K562 (cell line): ENCODE measurements around the gene IPO13. TPM values are rescaled to one million over a fixed set of nuclear protein-coding genes. Genes with fewer than 3 reads are reported as not detected.

Experiments
- CEBPB ChIP-seq: fragments of 450-650 bp; IDR thresholded peaks from 2 replicates; pipeline ENCODE4 v1.6.1; 2016; ENCODE audit warnings: missing genetic modification characterization, missing compliant biosample characterization
- CEBPG ChIP-seq, 3 experiments: fragments of 200-800 bp in 1 of 3; sonication (Bioruptor generic) in 1 of 3; sonication (generic) in 1 of 3; formaldehyde crosslinking in 1 of 3; IDR thresholded peaks in 2 of 3; conservative IDR thresholded peaks in 1 of 3; 2 replicates each; pipeline versions ENCODE4 v1.6.1 to v1.8.0; 2016 to 2022; ENCODE audit warnings: missing compliant biosample characterization in 2 of 3, missing genetic modification characterization in 2 of 3, mild to moderate bottlenecking in 1 of 3, missing genetic modification reagents in 1 of 3
- DEAF1 ChIP-seq: fragments of 450-650 bp; formaldehyde crosslinking; IDR thresholded peaks from 2 replicates; pipeline ENCODE4 v1.4.0; 2020; ENCODE audit warnings: mild to moderate bottlenecking, moderate library complexity
- EWSR1 ChIP-seq: fragments of 450-650 bp; IDR thresholded peaks from 2 replicates; pipeline ENCODE4 v1.6.1; 2018; ENCODE audit warnings: borderline replicate concordance, mild to moderate bottlenecking, low read depth, moderate library complexity; ENCODE audit not compliant: partially characterized antibody
- MAFG ChIP-seq: fragments of 450-650 bp; conservative IDR thresholded peaks from 2 replicates; pipeline ENCODE4 v1.6.1; 2016; ENCODE audit warnings: missing genetic modification characterization, missing compliant biosample characterization
- RBBP5 ChIP-seq: fragments of 200-600 bp; sonication (generic); IDR thresholded peaks from 2 replicates; pipeline ENCODE4 v1.6.1; 2012; ENCODE audit warnings: borderline replicate concordance, mild to moderate bottlenecking, low read length, control low read depth, inconsistent platforms; ENCODE audit not compliant: insufficient read depth, poor library complexity, severe bottlenecking
- STAT5A ChIP-seq: IDR thresholded peaks from 2 replicates; pipeline ENCODE4 v1.6.1; 2012; ENCODE audit warnings: low read length, inconsistent platforms, borderline replicate concordance
- ZNF707 ChIP-seq: fragments of 250-450 bp; sonication (Bioruptor Pico); conservative IDR thresholded peaks from 2 replicates; pipeline ENCODE4 v1.8.0; 2022; ENCODE audit warnings: inconsistent platforms, mild to moderate bottlenecking, moderate library complexity
- ZSCAN32 ChIP-seq: fragments of 450-650 bp; formaldehyde crosslinking; IDR thresholded peaks from 2 replicates; pipeline ENCODE4 v1.4.0; 2020; ENCODE audit warnings: mild to moderate bottlenecking, moderate library complexity
- polyA plus RNA-seq, 8 experiments: library from polyadenylated mRNA; depleted of rRNA in 4 of 8; stranded (reverse) in 5 of 8; unstranded in 3 of 8; fragments of >200 nt; fragmentation: Nextera tagmentation in 2 of 8; fragmentation: Illumina TruSeq in 1 of 8; extraction: Ambion mirVana in 2 of 8; extraction: Trizol in 1 of 8; gene quantifications; 2 replicates each; pipeline versions ENCODE4 v1.2.1 to v1.2.3, GENCODE V29; 2011 to 2014; ENCODE audit warnings: inconsistent platforms in 1 of 8, missing spikeins in 1 of 8
- total RNA-seq, 7 experiments: library from RNA; depleted of rRNA in 6 of 7; stranded (reverse); fragments of >200 nt in 6 of 7; fragmentation: Illumina TruSeq in 2 of 7; extraction: Trizol in 2 of 7; gene quantifications; 2 replicates each; pipeline versions ENCODE4 v1.2.1 to v1.2.3, GENCODE V29; 2011 to 2021; ENCODE audit warnings: low replicate concordance in 1 of 7

IPO13 gene
- total and polyA plus RNA-seq, 9 of the 15 experiments (the other 6 are each of a cell fraction or from before 2014, with no cell fraction given): 7.0 to 30.8 (median 16.2) TPM

- no peak for TF ChIP-seq ZSCAN32 (CRISPR knock-in tag)
- peak; percentile 10; the same call in 1 of the 2 replicates for TF ChIP-seq STAT5A
- TF ChIP-seq DEAF1: no peak
- no peak for TF ChIP-seq MAFG (tag)
- peak; percentile 5 for TF ChIP-seq RBBP5
- TF ChIP-seq CEBPB: peak; percentile 94
- TF ChIP-seq CEBPG (CRISPR knock-in tag; IDR thresholded peaks at IDR 0.05): peak; percentile 69
- TF ChIP-seq CEBPG (tag; conservative IDR thresholded peaks at IDR 0.05 in 1 of 2, IDR thresholded peaks at IDR 0.05 in 1 of 2): peak; percentile 52 to 66; a peak in 3 of 4 replicates
- no peak for TF ChIP-seq EWSR1
- no peak for TF ChIP-seq ZNF707 (CRISPR knock-in tag)
Measured at GRCh38 chr1:43980255-43981134, 33.7 kb downstream of the IPO13 start (continued).
